Measurements from ENCODE around the gene TPST1. TPM values are rescaled to one million over a fixed set of nuclear protein-coding genes. Genes with fewer than 3 reads are reported as not detected.

TPST1 gene
- total RNA-seq, 1 experiment from 2014 or later, result 15.0 TPM

- TF ChIP-seq IRF2 (CRISPR knock-in tag; IDR thresholded peaks at IDR 0.05; ENCODE audit: borderline replicate concordance, low read depth), result no peak
Observed at GRCh38 chr7:66207540-66207939, 2.4 kb downstream of the TPST1 start (continued).

GRCh38 chr7:66211429-66211828 lies 6.3 kb downstream of the TPST1 start:
- ChIA-PET CTCF (no interaction called here), POLR2A (interaction anchor here (0.7 kb wide), 1 partner anchor 13 kb away, joined by 4 read pairs; no protein-coding TSS in a partner anchor)

GRCh38 chr7:66213637-66214036 lies 8.5 kb downstream of the TPST1 start:
- Mint-ChIP-seq H3K9me3 (no peaks in the 10 kb centered on the region), H3K36me3 (no peaks in the 10 kb centered on the region), H3K4me1 (no peaks in the 10 kb centered on the region), H3K27me3 (ENCODE audit: low read depth) (no peaks in the 10 kb centered on the region; the same call in 1 of the 2 replicates), H3K27ac (no peak overlapping the region), H3K4me3 (no peak overlapping the region)
- POLR2A ChIA-PET, result no interaction called here
- DNase-seq (ENCODE audit: low spot score), result no peak
- TF ChIP-seq GRHL2 (CRISPR knock-in tag; IDR thresholded peaks at IDR 0.05; ENCODE audit: insufficient replicate concordance, severe bottlenecking) (no peak), SMAD3 (CRISPR knock-in tag; IDR thresholded peaks at IDR 0.05; ENCODE audit: borderline replicate concordance) (no peak), ZBTB21 (CRISPR knock-in tag; IDR thresholded peaks at IDR 0.05; ENCODE audit: borderline replicate concordance) (no peak), OVOL2 (CRISPR knock-in tag; IDR thresholded peaks at IDR 0.05; ENCODE audit: borderline replicate concordance) (no peak), ZNF532 (CRISPR knock-in tag; IDR thresholded peaks at IDR 0.05; ENCODE audit: borderline replicate concordance) (no peak), ESRRA (CRISPR knock-in tag; IDR thresholded peaks at IDR 0.05; ENCODE audit: borderline replicate concordance) (no peak), KAT7 (CRISPR knock-in tag; IDR thresholded peaks at IDR 0.05; ENCODE audit: borderline replicate concordance) (no peak)
- no peak for ATAC-seq
- CTCF ChIA-PET, result interaction anchor here (1.7 kb wide), 1 partner anchor 9 kb away, joined by 5 read pairs; the partner anchor contains the start of gene TPST1

More at GRCh38 chr7:66211429-66211828, 6.3 kb downstream of the TPST1 start:
- Mint-ChIP-seq H3K27me3 (ENCODE audit: low read depth) (no peaks in the 10 kb centered on the region; the same call in 1 of the 2 replicates), H3K4me3 (no peak overlapping the region), H3K36me3 (no peaks in the 10 kb centered on the region), H3K9me3 (no peaks in the 10 kb centered on the region), H3K4me1 (peaks cover 7% of the 10 kb centered on the region), H3K27ac (no peak overlapping the region)
- TF ChIP-seq NFYB (CRISPR knock-in tag; conservative IDR thresholded peaks at IDR 0.05; ENCODE audit: low read depth) (no peak), ZNF138 (CRISPR knock-in tag; conservative IDR thresholded peaks at IDR 0.05) (no peak), CDX4 (CRISPR knock-in tag; IDR thresholded peaks at IDR 0.05; ENCODE audit: borderline replicate concordance) (no peak), NFATC4 (CRISPR knock-in tag; IDR thresholded peaks at IDR 0.05) (no peak), EMX1 (CRISPR knock-in tag; IDR thresholded peaks at IDR 0.05) (no peak), KAT7 (CRISPR knock-in tag; IDR thresholded peaks at IDR 0.05; ENCODE audit: borderline replicate concordance) (no peak), ESRRA (CRISPR knock-in tag; IDR thresholded peaks at IDR 0.05; ENCODE audit: borderline replicate concordance) (no peak), E2F5 (CRISPR knock-in tag; IDR thresholded peaks at IDR 0.05) (no peak), ZNF219 (CRISPR knock-in tag; IDR thresholded peaks at IDR 0.05; ENCODE audit: borderline replicate concordance) (no peak), FOXJ3 (CRISPR knock-in tag; IDR thresholded peaks at IDR 0.05; ENCODE audit: borderline replicate concordance) (no peak), HMGA2 (CRISPR knock-in tag; IDR thresholded peaks at IDR 0.05) (no peak), GRHL2 (CRISPR knock-in tag; IDR thresholded peaks at IDR 0.05; ENCODE audit: insufficient replicate concordance, severe bottlenecking) (no peak), ERG (CRISPR knock-in tag; IDR thresholded peaks at IDR 0.05) (no peak), TP53 (CRISPR knock-in tag; IDR thresholded peaks at IDR 0.05) (no peak)
- DNase-seq (ENCODE audit: low spot score) (no peak), ATAC-seq (no peak)
